T-helper 1 cell treated with Interleukin-12 subunit alpha and Interleukin-12 subunit beta and Interleukin-4 antibody, amounts not matched to agents 30 ng/mL and 1 ng/mL, for 36 hours (primary cell): ENCODE measurements around the gene DRC3. TPM values are rescaled to one million over a fixed set of nuclear protein-coding genes. Genes with fewer than 3 reads are reported as not detected.

Source experiments
- intact Hi-C: fragments of 100-400 bp; cut with micrococcal nuclease; formaldehyde crosslinking; loops from one replicate; pipeline ENCODE4 v1.15.1; 2024
- total RNA-seq: library from RNA; stranded (reverse); gene quantifications from 2 replicates; pipeline ENCODE4 v1.2.3, GENCODE V29; 2022

DRC3 gene
- total RNA-seq, 1 donor from 2014 or later, result not detected

GRCh38 chr17:18018411-18018921 is 45.8 kb downstream of the DRC3 start:
- intact Hi-C loops, result no loop called here

GRCh38 chr17:18019838-18020154 is 47.1 kb downstream of the DRC3 start:
- intact Hi-C loops, result no loop called here

- intact Hi-C loops, result no loop called here
These were observed 48.3 kb downstream of the DRC3 start for GRCh38 chr17:18020971-18021370.

GRCh38 chr17:18021372-18021771 is 48.7 kb downstream of the DRC3 start:
- intact Hi-C loops, result no loop called here

- intact Hi-C loops, result loop anchor here (2.0 kb wide), 1 partner anchor 67 kb away; no protein-coding TSS in a partner anchor
These were observed 52.7 kb downstream of the DRC3 start for GRCh38 chr17:18025241-18025944.

GRCh38 chr17:18025945-18026776 is 53.5 kb downstream of the DRC3 start:
- intact Hi-C loops, result loop anchor here (2.0 kb wide), 1 partner anchor 67 kb away; no protein-coding TSS in a partner anchor

GRCh38 chr17:18027280-18027679 is 54.6 kb downstream of the DRC3 start:
- intact Hi-C loops, result no loop called here

- intact Hi-C loops, result no loop called here
These were observed 55.7 kb downstream of the DRC3 start for GRCh38 chr17:18028114-18028951.

- intact Hi-C loops, result no loop called here
These were observed 56.4 kb downstream of the DRC3 start for GRCh38 chr17:18028952-18029540.

- intact Hi-C loops, result loop anchor here (10.0 kb wide), 1 partner anchor 727 kb away; the partner anchor contains the start of gene NT5M
These were observed 59.3 kb downstream of the DRC3 start for GRCh38 chr17:18031955-18032354.

GRCh38 chr17:18033442-18034099 is 60.9 kb downstream of the DRC3 start:
- intact Hi-C loops, result loop anchor here (1.0 to 10.0 kb wide), 8 partner anchors 61 to 729 kb away; partner anchors contain the start of genes DRC3, NT5M, RAI1 and TOM1L2

GRCh38 chr17:18035704-18036103 is 63.0 kb downstream of the DRC3 start:
- intact Hi-C loops, result loop anchor here (5.0 to 10.0 kb wide), 2 partner anchors 558 to 731 kb away; partner anchors contain the start of genes MED9 and NT5M

- intact Hi-C loops, result loop anchor here (5.0 to 10.0 kb wide), 2 partner anchors 560 to 733 kb away; partner anchors contain the start of genes MED9 and NT5M
These were observed 64.8 kb downstream of the DRC3 start for GRCh38 chr17:18037486-18037885.

GRCh38 chr17:18038149-18038850 is 65.6 kb downstream of the DRC3 start:
- intact Hi-C loops, result loop anchor here (1.0 to 10.0 kb wide), 4 partner anchors 79 to 733 kb away; partner anchors contain the start of genes MED9 and NT5M

- intact Hi-C loops, result loop anchor here (1.0 to 10.0 kb wide), 11 partner anchors 48 to 758 kb away; partner anchors contain the start of genes ALKBH5, COPS3, DRC3 and DRG2
These were observed 66.3 kb downstream of the DRC3 start, which contains the start of the genes ATPAF2 and GID4 for GRCh38 chr17:18038861-18039534. TSS of gene ATPAF2 (minus strand) at chr17:18039168. CDS start at chr17:18039013, 155 bp downstream. TSS of gene GID4 (plus strand) at chr17:18039408. CDS start at chr17:18039465, 57 bp downstream.

GRCh38 chr17:18039535-18040260 is 67.0 kb downstream of the DRC3 start:
- intact Hi-C loops, result loop anchor here (1.0 to 10.0 kb wide), 10 partner anchors 48 to 758 kb away; partner anchors contain the start of genes ALKBH5, COPS3, DRC3 and DRG2

GRCh38 chr17:18040261-18040858 is 67.7 kb downstream of the DRC3 start:
- intact Hi-C loops, result no loop called here
